Stimulated activated memory B cell treated with anti-CD40 and anti-IgM and Interleukin-4, amounts not matched to agents 10 μg/mL and 1 μg/mL and 100 μg/mL, for 72 hours (primary cell): ENCODE measurements around the gene SENP6.
"Not testable (repeated sequence)": the region's sequence is repeated elsewhere in the genome, so short reads cannot be mapped to it uniquely, and the experiment has no call there.

Source experiments
- ATAC-seq: fragments of 150-1000 bp; cut with Tn5 transposase; 2 replicates; pipeline ENCODE4 v1.10.0; 2021
- H3K27ac Mint-ChIP-seq: one replicate; pipeline ENCODE4 v1.8.0; 2022; ENCODE audit warnings: mild to moderate bottlenecking, mixed read lengths
- H3K27me3 Mint-ChIP-seq: one replicate; pipeline ENCODE4 v1.8.0; 2022; ENCODE audit warnings: mixed read lengths
- H3K36me3 Mint-ChIP-seq: one replicate; pipeline ENCODE4 v1.8.0; 2022; ENCODE audit warnings: mixed read lengths
- H3K4me1 Mint-ChIP-seq: one replicate; pipeline ENCODE4 v1.8.0; 2022; ENCODE audit warnings: mixed read lengths
- H3K4me3 Mint-ChIP-seq: one replicate; pipeline ENCODE4 v1.8.0; 2022; ENCODE audit warnings: mild to moderate bottlenecking, moderate library complexity, mixed read lengths
- H3K9me3 Mint-ChIP-seq: one replicate; pipeline ENCODE4 v1.8.0; 2022; ENCODE audit warnings: mixed read lengths

The SENP6 gene

DNA sequence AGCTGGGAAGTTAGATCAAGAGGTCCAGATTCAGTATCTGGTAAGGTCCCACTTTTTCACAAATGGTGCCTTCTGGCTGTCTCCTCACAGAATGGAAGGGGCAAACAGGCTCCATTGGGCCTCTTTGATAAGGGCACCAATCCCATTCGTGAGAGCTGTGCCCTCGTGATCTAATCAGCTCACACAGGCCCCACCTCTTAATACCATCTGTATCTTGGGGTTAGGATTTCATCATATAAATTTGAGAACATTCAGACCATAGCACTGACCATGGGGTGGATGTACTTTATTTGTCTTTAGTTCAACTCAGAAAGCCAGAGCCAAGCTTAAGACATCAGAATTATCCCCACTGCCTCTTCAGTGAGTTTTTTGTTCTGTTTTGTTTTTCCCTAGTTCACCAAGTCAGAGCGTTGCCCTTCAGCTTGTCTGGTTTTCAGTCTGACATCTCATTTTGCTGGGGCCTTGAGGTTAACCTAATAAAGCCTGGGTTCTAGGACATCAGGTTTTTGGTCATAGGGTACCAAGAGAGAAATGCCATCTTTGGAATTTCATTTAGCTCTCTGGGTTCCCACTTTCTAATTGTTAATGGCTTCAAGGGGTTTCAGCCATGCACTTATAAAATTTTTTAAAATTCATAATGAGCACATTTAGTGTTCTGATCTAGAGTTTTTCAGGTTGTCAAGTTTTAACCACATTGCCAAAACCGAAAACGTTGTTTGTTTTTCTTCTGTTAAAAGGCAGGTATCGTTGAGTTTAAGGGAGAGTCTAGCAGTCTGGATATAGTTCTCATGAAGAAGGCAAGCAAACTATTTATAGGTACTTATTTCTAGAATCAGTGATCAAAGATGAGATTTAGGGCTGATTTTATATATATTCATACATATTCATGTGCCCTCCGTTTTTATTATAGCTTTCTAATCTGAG, 19.0 kb downstream of the SENP6 start:
- H3K4me3 Mint-ChIP-seq = no peak overlapping the region
- peak overlapping the region; percentile 63 for H3K27ac Mint-ChIP-seq
- H3K36me3 Mint-ChIP-seq = peaks cover 19% of the 10 kb centered on the region
- peaks cover 49% of the 10 kb centered on the region for H3K4me1 Mint-ChIP-seq
- no peak for ATAC-seq
- H3K9me3 Mint-ChIP-seq = no peaks in the 10 kb centered on the region
- no peaks in the 10 kb centered on the region for H3K27me3 Mint-ChIP-seq

DNA sequence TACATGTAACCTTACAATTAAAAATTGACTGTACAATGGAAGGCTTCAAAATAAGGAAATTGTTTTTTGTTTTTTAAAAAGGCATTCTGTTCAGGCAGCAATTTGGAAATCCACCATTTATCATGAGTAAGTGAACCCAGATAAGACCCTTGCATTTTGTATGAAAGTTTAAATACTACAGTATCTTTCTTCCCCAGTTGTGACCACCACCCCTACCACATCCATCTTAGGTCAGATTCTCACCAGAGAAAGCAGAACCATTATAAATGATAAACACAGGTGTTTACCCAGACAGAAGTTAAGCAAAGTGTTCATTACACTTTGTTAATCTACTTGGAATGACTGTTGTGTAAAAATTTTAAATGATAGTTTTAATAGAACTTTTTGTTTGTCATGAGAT, 20.2 kb downstream of the SENP6 start:
- Mint-ChIP-seq H3K27ac (no peak overlapping the region), H3K27me3 (no peaks in the 10 kb centered on the region), H3K9me3 (no peaks in the 10 kb centered on the region), H3K4me1 (peaks cover 43% of the 10 kb centered on the region), H3K36me3 (peaks cover 19% of the 10 kb centered on the region), H3K4me3 (no peak overlapping the region)
- no peak for ATAC-seq

DNA sequence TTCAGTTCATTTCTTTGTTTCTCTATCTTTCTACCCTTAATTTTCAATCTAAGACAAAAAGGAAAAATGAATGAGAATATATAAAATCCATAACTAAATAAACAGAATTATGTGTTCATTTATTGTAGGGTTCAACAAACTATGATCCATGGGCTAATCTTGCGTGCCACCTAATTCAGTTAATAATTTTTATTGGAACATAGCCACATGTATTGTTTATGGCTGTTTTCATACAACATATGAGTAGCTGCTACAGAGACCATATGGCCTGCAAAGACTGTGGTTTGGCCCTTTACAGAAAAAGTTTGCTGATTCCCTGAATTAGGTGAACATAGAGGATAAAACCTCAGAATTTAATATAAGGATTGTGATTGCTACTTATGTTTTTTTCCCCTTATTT, 21.8 kb downstream of the SENP6 start:
- ATAC-seq = no peak
- Mint-ChIP-seq H3K4me1 (peaks cover 31% of the 10 kb centered on the region), H3K9me3 (no peaks in the 10 kb centered on the region), H3K36me3 (peaks cover 13% of the 10 kb centered on the region), H3K27ac (no peak overlapping the region), H3K27me3 (no peaks in the 10 kb centered on the region), H3K4me3 (no peak overlapping the region)

DNA sequence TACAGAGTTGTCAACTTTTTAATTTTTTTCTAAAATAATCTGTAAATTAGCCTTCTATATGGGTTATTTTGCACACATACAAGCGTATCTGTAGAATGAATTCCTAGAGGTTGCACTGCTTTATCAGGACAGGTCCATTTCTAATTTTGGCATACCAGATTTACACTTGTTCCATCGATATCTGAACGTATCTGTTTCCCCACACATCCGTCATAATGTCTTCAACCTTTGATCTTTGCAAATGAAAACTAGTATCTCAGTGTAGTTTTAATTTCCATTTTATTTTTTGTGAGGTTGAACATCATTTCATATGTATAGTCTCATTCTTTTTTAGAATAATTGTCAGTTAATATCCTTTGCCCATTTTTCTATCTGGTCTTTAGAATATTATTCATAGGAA, 22.7 kb downstream of the SENP6 start:
- no peak overlapping the region for H3K27ac Mint-ChIP-seq
- H3K4me3 Mint-ChIP-seq = no peak overlapping the region
- no peaks in the 10 kb centered on the region for H3K27me3 Mint-ChIP-seq
- ATAC-seq = no peak
- H3K9me3 Mint-ChIP-seq = no peaks in the 10 kb centered on the region
- H3K4me1 Mint-ChIP-seq = peaks cover 22% of the 10 kb centered on the region
- H3K36me3 Mint-ChIP-seq = peaks cover 13% of the 10 kb centered on the region

DNA sequence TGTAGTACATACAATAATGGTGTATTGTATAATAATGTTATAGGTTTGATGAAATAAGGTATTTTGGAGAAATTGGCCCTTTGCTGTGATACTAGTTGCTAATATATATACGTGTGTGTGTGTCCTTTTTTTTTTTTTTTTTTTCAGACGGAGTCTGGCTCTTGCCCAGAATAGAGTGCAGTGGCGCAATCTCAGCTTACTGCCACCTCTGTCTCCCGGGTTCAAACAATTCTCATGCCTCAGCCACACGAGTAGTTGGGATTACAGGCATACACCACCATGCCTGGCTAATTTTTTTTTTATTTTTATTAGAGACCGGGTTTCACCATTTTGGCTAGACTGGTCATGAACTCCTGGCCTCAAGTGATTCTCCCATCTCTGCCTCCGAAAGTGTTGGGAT, 23.3 kb downstream of the SENP6 start:
- Mint-ChIP-seq H3K27ac (no peak overlapping the region), H3K4me1 (peaks cover 17% of the 10 kb centered on the region), H3K4me3 (no peak overlapping the region), H3K9me3 (no peaks in the 10 kb centered on the region), H3K27me3 (no peaks in the 10 kb centered on the region), H3K36me3 (peaks cover 13% of the 10 kb centered on the region)
- no peak for ATAC-seq

DNA sequence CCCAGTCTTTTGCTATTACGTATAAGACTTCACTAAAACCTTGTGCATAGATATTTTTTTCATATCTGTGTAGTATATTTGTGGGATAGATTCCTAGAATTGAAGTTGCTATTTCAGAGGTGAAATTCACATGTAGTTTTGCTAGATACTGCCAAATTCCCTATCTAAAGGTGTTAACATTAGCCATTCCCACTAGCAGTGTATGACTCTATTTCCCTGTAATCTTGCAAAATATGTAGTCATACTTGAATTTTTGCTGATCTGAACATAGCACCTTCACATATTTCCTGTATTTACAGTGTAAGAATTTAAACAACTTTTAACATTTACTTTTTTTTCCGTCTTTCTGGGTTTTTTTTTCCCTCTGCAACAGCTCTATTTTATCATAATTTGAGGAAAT, 24.9 kb downstream of the SENP6 start:
- Mint-ChIP-seq H3K27ac (no peak overlapping the region), H3K4me1 (peaks cover under 1% of the 10 kb centered on the region), H3K4me3 (no peak overlapping the region), H3K36me3 (peaks cover 5% of the 10 kb centered on the region), H3K9me3 (no peaks in the 10 kb centered on the region), H3K27me3 (no peaks in the 10 kb centered on the region)
- ATAC-seq = no peak

DNA sequence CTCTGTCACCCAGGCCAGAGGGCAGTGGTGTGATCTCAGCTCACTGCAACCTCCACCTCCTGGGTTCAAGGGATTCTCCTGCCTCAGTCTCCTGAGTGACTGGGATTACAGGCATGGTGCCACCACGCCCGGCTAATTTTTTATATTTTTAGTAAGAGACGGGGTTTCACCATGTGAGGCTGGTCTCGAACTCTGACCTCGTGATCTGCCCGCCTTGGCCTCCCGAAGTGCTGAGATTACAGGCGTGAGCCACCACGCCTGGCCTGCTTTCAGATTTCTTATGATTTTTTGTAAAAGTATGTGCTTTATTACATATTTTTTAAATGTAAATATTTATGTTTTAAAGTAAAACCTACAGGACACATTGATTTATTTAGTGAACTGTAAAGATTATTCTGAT, 26.0 kb downstream of the SENP6 start:
- not testable (repeated sequence) for ATAC-seq, H3K9me3 Mint-ChIP-seq, H3K4me1 Mint-ChIP-seq, H3K4me3 Mint-ChIP-seq, H3K27ac Mint-ChIP-seq, H3K27me3 Mint-ChIP-seq
- H3K36me3 Mint-ChIP-seq = peaks cover 13% of the 10 kb centered on the region

DNA sequence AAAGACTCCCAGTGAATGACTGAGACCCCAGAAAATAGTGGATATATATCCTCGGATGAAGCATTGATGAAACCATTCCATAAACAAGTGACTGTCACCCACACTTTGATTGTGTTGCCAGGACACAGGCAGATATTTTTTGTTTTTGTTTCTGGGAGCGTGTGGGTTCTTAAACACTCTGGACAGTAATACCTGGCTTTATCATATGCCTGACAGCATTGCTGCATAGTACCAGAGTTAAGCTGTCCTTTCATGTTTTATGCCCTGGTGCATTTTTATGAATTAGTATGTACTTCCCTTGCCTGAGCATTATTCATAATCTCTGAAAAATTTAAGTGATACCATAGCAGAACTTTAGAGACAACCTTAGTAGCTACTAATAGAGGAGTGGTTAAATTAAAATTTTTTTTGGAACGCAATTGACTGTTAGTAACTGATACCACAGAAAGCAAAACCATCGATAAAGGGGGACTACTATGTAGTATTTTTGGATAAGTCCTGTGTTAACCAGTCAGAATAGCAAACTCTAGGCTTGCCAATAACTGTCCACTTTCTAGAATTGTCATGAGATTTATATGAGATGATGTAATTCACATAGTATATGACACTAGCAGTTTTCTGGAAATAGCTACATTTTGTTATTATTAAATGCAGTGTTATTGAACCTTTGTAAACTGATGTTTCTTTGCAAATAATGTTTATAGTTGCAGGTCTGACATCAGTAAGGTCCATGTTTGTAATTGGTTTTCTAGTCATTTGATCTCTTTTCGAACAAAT, 30.4 kb downstream of the SENP6 start:
- H3K36me3 Mint-ChIP-seq = peaks cover 19% of the 10 kb centered on the region
- H3K4me3 Mint-ChIP-seq = no peak overlapping the region
- H3K27me3 Mint-ChIP-seq = no peaks in the 10 kb centered on the region
- no peaks in the 10 kb centered on the region for H3K4me1 Mint-ChIP-seq
- ATAC-seq = no peak
- H3K27ac Mint-ChIP-seq = no peak overlapping the region
- no peaks in the 10 kb centered on the region for H3K9me3 Mint-ChIP-seq

DNA sequence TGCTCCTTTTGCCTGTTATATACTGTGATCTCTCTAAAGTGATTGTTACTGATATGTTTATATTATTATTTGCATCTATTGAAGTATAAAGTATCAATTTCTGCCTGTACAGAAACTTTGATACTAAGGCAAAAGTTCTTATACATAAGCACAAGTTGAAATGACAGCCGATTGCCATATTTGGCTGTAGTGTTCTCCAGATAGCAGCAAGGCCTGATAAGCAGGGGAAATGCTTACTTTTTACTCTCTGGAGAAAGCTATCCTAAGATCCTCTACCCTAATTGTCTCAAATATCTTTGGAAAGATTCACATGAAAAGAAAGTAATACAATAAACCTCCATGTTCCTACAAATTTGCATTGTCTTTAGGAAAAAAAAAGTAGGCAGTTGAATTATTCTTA, 31.4 kb downstream of the SENP6 start:
- Mint-ChIP-seq H3K4me3 (no peak overlapping the region), H3K4me1 (no peaks in the 10 kb centered on the region), H3K9me3 (no peaks in the 10 kb centered on the region), H3K36me3 (peaks cover 20% of the 10 kb centered on the region), H3K27me3 (no peaks in the 10 kb centered on the region), H3K27ac (no peak overlapping the region)
- no peak for ATAC-seq

DNA sequence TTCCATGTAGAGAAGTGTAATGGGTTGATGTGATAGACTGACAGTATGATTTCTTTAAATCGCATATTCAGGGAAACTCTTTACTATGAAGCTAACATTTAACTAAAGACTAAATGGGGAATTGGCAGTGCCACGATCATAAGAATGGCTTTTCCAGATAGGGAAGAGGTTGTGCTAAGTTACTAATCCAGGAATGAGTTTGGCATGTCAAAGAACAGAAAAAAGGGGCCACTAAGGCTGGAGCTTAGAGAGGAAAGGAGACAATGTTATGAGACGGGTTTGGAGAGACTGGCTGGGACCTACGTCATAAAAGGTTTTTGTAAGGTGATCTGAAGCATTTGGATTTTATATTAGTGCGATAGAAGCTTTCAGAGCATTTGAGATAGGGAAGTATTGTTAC, 40.6 kb downstream of the SENP6 start:
- H3K4me3 Mint-ChIP-seq = no peak overlapping the region
- no peaks in the 10 kb centered on the region for H3K27me3 Mint-ChIP-seq
- peaks cover 42% of the 10 kb centered on the region for H3K36me3 Mint-ChIP-seq
- H3K9me3 Mint-ChIP-seq = no peaks in the 10 kb centered on the region
- H3K4me1 Mint-ChIP-seq = no peaks in the 10 kb centered on the region
- no peak overlapping the region for H3K27ac Mint-ChIP-seq
- no peak for ATAC-seq

DNA sequence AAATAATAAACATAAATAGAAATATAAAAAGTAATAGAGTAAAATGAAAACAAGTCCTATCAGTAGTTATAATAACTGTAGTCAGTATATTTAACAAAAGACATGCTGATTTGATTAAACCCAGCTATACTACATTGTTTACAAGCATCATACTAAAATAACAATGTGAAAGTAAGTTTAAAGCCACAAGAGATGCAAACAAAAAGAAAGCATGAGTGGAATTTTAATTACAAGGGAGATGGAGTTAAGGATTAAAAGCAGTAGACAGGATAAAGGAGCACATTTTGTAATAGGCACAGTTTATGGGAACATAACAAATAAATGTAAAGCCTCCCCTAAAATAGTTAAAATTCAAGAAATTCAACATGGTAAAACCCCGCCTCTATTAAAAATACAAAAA, 41.5 kb downstream of the SENP6 start:
- H3K36me3 Mint-ChIP-seq = peaks cover 40% of the 10 kb centered on the region
- H3K27me3 Mint-ChIP-seq = no peaks in the 10 kb centered on the region
- no peak overlapping the region for H3K27ac Mint-ChIP-seq
- no peak overlapping the region for H3K4me3 Mint-ChIP-seq
- ATAC-seq = no peak
- no peaks in the 10 kb centered on the region for H3K4me1 Mint-ChIP-seq
- no peaks in the 10 kb centered on the region for H3K9me3 Mint-ChIP-seq

DNA sequence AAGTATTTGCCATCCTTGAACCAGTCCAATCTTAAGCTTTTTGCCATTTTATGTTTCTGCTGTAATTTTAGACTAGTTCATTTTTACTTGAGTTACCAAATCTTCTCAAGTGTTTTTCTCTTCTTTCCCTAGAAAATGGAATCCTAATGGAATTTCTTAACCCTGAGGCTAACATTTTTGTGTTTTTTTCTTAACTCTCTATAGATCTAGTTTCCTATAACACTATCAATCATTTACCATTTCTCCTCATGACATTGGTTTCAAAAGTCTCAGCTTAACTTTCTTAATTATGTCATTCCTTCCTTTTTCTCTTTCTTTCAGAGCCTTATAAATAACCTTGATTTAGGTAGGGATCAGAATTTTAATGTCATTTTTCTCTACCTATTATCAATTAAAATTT, 54.8 kb downstream of the SENP6 start:
- no peaks in the 10 kb centered on the region for H3K27me3 Mint-ChIP-seq
- H3K4me1 Mint-ChIP-seq = peaks cover 25% of the 10 kb centered on the region
- no peak overlapping the region for H3K4me3 Mint-ChIP-seq
- H3K27ac Mint-ChIP-seq = peak overlapping the region; percentile 4
- ATAC-seq = no peak
- peaks cover 75% of the 10 kb centered on the region for H3K36me3 Mint-ChIP-seq
- no peaks in the 10 kb centered on the region for H3K9me3 Mint-ChIP-seq

DNA sequence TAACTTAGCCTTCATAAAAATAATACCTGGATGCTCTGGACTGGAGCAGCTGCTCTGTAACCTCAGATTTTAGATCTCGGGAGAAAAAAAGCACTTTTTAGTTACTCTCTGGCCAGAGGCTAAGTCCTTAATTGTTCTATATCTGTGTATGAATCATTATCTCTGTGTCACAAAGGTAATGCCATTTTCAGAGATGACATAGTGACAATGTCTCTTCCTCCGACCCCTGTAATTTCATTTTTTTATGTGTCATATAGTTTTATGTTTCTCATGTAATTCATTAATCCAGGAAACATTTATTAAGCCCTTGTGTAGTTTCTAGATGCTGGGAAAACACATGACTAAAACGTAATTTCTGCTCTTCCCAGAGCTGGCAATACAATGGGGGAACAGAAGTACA, 55.6 kb downstream of the SENP6 start:
- Mint-ChIP-seq H3K4me3 (no peak overlapping the region), H3K27ac (peak overlapping the region; percentile 4), H3K27me3 (no peaks in the 10 kb centered on the region), H3K9me3 (no peaks in the 10 kb centered on the region), H3K4me1 (peaks cover 25% of the 10 kb centered on the region), H3K36me3 (peaks cover 73% of the 10 kb centered on the region)
- no peak for ATAC-seq

DNA sequence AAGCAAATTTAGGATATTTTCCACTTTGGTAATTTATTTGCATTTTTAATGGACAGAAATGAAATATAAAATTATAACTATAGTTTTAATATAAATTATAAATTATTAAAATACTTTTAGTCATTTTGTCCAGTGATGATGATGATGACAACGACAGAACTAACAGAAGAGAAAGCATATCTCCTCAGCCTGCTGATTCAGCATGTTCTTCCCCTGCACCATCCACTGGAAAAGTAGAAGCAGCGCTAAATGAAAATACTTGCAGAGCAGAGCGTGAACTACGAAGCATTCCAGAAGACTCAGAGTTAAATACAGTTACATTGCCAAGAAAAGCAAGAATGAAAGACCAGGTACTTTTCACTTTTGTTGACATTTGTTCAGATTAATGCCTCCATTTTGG, 64.9 kb downstream of the SENP6 start:
- Mint-ChIP-seq H3K9me3 (no peaks in the 10 kb centered on the region), H3K27me3 (no peaks in the 10 kb centered on the region), H3K36me3 (peaks cover 34% of the 10 kb centered on the region), H3K27ac (no peak overlapping the region), H3K4me3 (no peak overlapping the region), H3K4me1 (no peaks in the 10 kb centered on the region)
- ATAC-seq = no peak

DNA sequence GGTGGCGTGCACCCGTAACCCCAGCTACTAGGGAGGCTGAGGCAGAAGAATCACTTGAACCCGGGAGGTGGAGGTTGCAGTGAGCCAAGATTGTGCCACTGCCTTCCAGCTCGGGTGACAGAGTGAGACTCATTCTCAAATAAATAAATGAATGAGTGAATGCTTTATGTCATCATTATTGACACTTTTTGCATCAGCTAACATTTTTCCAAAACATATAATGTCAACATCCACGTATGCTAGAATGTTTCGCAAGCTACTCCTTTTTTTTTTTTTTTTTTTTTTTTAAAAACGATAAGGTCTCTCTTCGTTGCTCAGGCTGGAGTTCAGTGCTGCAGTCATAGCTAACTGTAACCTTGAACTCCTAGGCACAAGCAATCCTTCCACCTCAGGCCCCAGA, 72.2 kb downstream of the SENP6 start:
- Mint-ChIP-seq H3K9me3 (no peaks in the 10 kb centered on the region), H3K4me3 (no peak overlapping the region), H3K27ac (no peak overlapping the region), H3K27me3 (no peaks in the 10 kb centered on the region), H3K4me1 (no peaks in the 10 kb centered on the region), H3K36me3 (peaks cover 31% of the 10 kb centered on the region)
- ATAC-seq = no peak

DNA sequence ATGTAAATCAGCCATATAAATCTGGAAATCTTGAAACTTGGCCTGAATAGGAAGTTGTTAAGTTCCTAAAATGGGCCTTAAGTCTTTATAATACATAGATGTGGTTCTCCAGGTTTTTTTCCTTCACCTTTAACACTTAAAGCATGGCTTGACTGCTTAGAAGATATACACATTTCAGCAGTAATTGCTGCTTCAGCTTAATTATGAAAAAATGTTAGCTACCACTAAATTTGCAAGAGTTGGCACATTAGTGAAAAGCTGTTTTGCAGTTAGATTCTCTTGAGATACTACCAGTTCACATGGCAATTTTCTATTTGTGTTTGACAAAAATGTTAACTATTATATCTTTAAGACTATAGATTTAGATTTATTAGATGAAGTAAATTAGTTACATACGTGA, 74.7 kb downstream of the SENP6 start:
- Mint-ChIP-seq H3K27ac (no peak overlapping the region), H3K27me3 (no peaks in the 10 kb centered on the region), H3K4me1 (no peaks in the 10 kb centered on the region), H3K36me3 (peaks cover 56% of the 10 kb centered on the region), H3K4me3 (no peak overlapping the region), H3K9me3 (peaks cover 4% of the 10 kb centered on the region)
- no peak for ATAC-seq
